HG03159 (cell line): ENCODE data around the gene NANOS2.
"Not testable (repeated sequence)": the region's sequence is repeated elsewhere in the genome, so short reads cannot be mapped to it uniquely, and the experiment has no call there.

Source experiments
- ATAC-seq: cut with Tn5 transposase; IDR thresholded peaks from one replicate; pipeline ENCODE4 v1.9.1; 2021; ENCODE audit warnings: mild to moderate bottlenecking, moderate library complexity; ENCODE audit not compliant: unreplicated experiment

NANOS2 gene

GRCh38 chr19:45878043-45878794 lies 36.4 kb downstream of the NANOS2 start:
- no peak for ATAC-seq

GRCh38 chr19:45876411-45877197 lies 38.0 kb downstream of the NANOS2 start:
- ATAC-seq = no peak

DNA sequence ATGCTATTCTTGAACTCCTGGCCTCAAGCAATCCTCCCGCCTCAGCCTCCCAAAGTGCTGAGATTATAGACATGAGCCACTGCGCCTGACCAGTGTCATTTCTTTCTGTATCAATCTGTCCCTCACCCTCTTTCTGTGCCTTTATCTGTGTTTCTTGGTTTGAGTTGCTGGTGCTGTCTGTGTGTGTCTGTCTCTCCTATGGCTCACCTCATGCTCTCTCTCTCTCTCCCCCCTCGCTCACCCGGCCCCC lies 38.5 kb downstream of the NANOS2 start:
- no peak for ATAC-seq

GRCh38 chr19:45874620-45874966 lies 40.0 kb downstream of the NANOS2 start:
- ATAC-seq = no peak

GRCh38 chr19:45873219-45873772 lies 41.3 kb downstream of the NANOS2 start:
- no peak for ATAC-seq

DNA sequence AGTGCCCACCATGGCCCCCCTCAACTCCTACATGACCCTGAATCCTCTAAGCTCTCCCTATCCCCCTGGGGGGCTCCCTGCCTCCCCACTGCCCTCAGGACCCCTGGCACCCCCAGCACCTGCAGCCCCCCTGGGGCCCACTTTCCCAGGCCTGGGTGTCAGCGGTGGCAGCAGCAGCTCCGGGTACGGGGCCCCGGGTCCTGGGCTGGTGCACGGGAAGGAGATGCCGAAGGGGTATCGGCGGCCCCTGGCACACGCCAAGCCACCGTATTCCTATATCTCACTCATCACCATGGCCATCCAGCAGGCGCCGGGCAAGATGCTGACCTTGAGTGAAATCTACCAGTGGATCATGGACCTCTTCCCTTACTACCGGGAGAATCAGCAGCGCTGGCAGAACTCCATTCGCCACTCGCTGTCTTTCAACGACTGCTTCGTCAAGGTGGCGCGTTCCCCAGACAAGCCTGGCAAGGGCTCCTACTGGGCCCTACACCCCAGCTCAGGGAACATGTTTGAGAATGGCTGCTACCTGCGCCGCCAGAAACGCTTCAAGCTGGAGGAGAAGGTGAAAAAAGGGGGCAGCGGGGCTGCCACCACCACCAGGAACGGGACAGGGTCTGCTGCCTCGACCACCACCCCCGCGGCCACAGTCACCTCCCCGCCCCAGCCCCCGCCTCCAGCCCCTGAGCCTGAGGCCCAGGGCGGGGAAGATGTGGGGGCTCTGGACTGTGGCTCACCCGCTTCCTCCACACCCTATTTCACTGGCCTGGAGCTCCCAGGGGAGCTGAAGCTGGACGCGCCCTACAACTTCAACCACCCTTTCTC lies 42.3 kb downstream of the NANOS2 start:
- ATAC-seq = no peak

DNA sequence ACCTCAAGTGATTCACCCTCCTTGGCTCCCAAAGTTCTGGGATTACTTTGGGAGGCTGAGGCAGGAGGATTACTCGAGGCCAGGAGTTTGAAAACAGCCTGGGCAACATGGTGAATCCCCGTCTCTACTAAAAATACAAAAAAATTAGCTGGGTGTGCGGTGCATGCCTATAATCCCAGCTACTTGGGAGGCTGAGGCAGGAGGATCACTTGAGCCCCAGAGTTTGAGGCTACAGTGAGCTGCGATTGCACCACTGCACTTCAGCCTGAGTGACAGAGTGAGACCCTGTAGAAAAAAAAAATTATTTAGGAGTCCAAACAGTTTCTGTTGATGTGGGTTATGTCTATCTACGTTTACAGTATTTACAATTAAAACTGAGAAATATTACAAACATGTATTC lies 43.8 kb downstream of the NANOS2 start:
- ATAC-seq = no peak

- not testable (repeated sequence) for ATAC-seq
Measured at GRCh38 chr19:45867241-45867640, 47.3 kb downstream of the NANOS2 start.

- no peak for ATAC-seq
Measured at GRCh38 chr19:45866400-45867176, 48.0 kb downstream of the NANOS2 start.

- no peak for ATAC-seq
Measured at GRCh38 chr19:45865269-45865948, 49.2 kb downstream of the NANOS2 start.

GRCh38 chr19:45864629-45865082 lies 49.9 kb downstream of the NANOS2 start:
- ATAC-seq = no peak

DNA sequence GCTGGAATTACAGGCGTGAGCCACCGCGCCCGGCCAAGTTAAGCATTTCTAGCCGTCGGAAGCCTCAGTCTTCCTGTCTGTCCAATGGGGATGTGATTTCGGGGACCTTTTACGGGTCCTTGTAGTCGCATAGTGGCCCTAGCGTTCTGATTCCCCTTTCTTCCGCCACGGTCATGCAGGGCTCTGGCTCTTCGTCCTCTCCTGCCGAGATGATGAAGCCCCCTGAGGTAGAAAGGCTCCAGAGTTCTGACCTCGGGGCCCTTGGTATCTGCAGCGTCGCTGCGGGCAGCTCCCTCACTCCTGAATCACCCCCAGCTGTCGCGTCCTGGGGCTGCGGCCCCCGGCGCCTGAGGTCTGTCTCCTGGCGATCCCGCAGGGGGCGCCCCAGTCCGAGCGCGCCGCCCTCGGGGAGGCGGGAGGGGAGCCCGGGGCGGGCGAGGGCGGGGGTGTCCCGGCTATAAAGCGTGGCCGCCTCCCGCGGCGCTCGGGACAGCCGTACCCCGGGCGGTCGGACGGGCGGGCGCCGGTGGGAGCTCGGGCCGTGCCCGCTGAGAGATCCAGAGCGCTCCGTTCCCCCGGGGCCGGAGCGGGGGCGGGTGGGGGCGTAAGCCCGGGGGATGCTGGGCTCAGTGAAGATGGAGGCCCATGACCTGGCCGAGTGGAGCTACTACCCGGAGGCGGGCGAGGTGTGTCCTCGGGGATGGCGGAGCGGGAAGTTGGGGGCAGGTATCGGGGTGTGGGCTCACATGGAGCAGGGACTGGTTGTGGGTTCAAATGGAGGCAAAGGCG lies 50.5 kb downstream of the NANOS2 start, which contains the start of gene FOXA3:
TSS of gene FOXA3 (plus strand) at position 487 of the 789 bp plus-strand sequence. CDS start at position 618, 131 bp downstream.
- ATAC-seq = no peak

DNA sequence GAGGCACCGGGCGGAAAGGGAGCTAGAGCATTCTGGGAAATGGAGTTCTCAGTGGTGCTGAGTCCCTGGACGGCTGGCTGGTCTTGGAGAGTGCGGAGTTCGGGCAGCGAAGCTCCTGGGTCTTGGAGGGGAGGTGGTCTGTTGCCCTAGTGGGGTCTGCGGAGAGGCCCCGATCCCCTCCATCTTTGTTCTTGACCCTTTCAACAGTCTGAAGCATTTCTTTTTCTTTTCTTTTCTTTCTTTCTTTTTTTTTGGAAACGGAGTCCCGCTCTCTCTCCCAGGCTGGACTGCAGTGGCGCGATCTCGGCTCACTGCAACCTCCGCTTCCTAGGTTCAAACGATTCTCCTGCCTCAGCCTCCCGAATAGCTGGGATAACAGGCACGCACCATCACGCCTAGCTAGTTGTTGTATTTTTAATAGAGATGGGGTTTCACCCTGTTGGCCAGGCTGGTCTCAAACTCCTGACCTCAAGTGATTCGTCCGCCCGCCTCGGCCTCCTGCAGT lies 51.2 kb downstream of the NANOS2 start:
- ATAC-seq = no peak
